HG02870 (cell line): ENCODE results near the gene BLVRB.
"Not testable (repeated sequence)": the region's sequence is repeated elsewhere in the genome, so short reads cannot be mapped to it uniquely, and the experiment has no call there.

Experiments
- ATAC-seq: cut with Tn5 transposase; IDR thresholded peaks from one replicate; pipeline ENCODE4 v1.9.1; 2021; ENCODE audit warnings: mild to moderate bottlenecking, moderate library complexity; ENCODE audit not compliant: unreplicated experiment

Gene BLVRB

GRCh38 chr19:40465557-40466218 is at the start of gene BLVRB:
Gene BLVRB (minus strand): TSS chr19:40465745. CDS start chr19:40465688, 57 bp downstream.
- peak; percentile 92 for ATAC-seq

GRCh38 chr19:40513741-40514315 is 48.3 kb upstream of the BLVRB start:
- no peak for ATAC-seq

GRCh38 chr19:40513345-40513678 is 47.8 kb upstream of the BLVRB start:
- no peak for ATAC-seq

GRCh38 chr19:40512473-40513344 is 47.2 kb upstream of the BLVRB start:
- no peak for ATAC-seq

GRCh38 chr19:40512110-40512472 is 46.5 kb upstream of the BLVRB start:
- ATAC-seq, result no peak

GRCh38 chr19:40511487-40511886 is 45.9 kb upstream of the BLVRB start:
- ATAC-seq, result no peak

- no peak for ATAC-seq
These were observed 45.1 kb upstream of the BLVRB start for GRCh38 chr19:40510526-40511115.

GRCh38 chr19:40508739-40509260 is 43.3 kb upstream of the BLVRB start:
- no peak for ATAC-seq

- no peak for ATAC-seq
These were observed 42.3 kb upstream of the BLVRB start for GRCh38 chr19:40507892-40508291.

GRCh38 chr19:40506099-40506498 is 40.6 kb upstream of the BLVRB start:
- no peak for ATAC-seq

GRCh38 chr19:40503320-40503695 is 37.8 kb upstream of the BLVRB start:
- ATAC-seq, result no peak

GRCh38 chr19:40502647-40503319 is 37.2 kb upstream of the BLVRB start:
- no peak for ATAC-seq

GRCh38 chr19:40502081-40502480 is 36.5 kb upstream of the BLVRB start:
- no peak for ATAC-seq

- no peak for ATAC-seq
These were observed 36.1 kb upstream of the BLVRB start for GRCh38 chr19:40501599-40501998.

GRCh38 chr19:40500678-40501530 is 35.4 kb upstream of the BLVRB start:
- ATAC-seq, result not testable (repeated sequence)

GRCh38 chr19:40499320-40499719 is 33.8 kb upstream of the BLVRB start:
- ATAC-seq, result no peak

GRCh38 chr19:40497214-40497613 is 31.7 kb upstream of the BLVRB start:
- no peak for ATAC-seq

- no peak for ATAC-seq
These were observed 28.8 kb upstream of the BLVRB start for GRCh38 chr19:40494191-40494838.

- ATAC-seq, result no peak
These were observed 28.2 kb upstream of the BLVRB start for GRCh38 chr19:40493778-40494177.
